Fibroblast of lung (primary cell): ENCODE data around the gene SLAMF1. TPM values are rescaled to one million over a fixed set of nuclear protein-coding genes. Genes with fewer than 3 reads are reported as not detected.

ENCODE experiments used
- DNase-seq, 2 donors: peaks; one replicate each; pipeline versions ENCODE4 v3.0.0 to v3.0.0-alpha.2; 2010; ENCODE audit warnings: low read depth in 2 of 2
- H2AFZ ChIP-seq: 2 replicates; pipeline ENCODE4 v1.5.1; 2012; ENCODE audit warnings: low read length, control low read depth, inconsistent platforms
- H3K27ac ChIP-seq: 2 replicates; pipeline ENCODE4 v1.5.1; 2011; ENCODE audit warnings: low read length, control low read depth; ENCODE audit not compliant: insufficient read depth
- H3K27me3 ChIP-seq: 2 replicates; pipeline ENCODE4 v1.5.1; 2011; ENCODE audit warnings: mild to moderate bottlenecking, low read length; ENCODE audit not compliant: control insufficient read depth, insufficient read depth
- H3K36me3 ChIP-seq: 2 replicates; pipeline ENCODE4 v1.5.1; 2011; ENCODE audit warnings: low read length; ENCODE audit not compliant: control insufficient read depth, insufficient read depth
- H3K4me1 ChIP-seq: 2 replicates; pipeline ENCODE4 v1.5.1; 2011; ENCODE audit warnings: low read length; ENCODE audit not compliant: control insufficient read depth, insufficient read depth; ENCODE audit errors: extremely low read depth
- H3K4me2 ChIP-seq: 2 replicates; pipeline ENCODE4 v1.5.1; 2011; ENCODE audit warnings: low read length, control low read depth; ENCODE audit not compliant: insufficient read depth; ENCODE audit errors: extremely low read depth
- H3K4me3 ChIP-seq, 4 experiments: fragments of 200-600 bp in 1 of 4; sonication (generic) in 1 of 4; replicated peaks in 1 of 4; 2 replicates each; pipeline ENCODE4 v1.5.1; 2011 to 2016; ENCODE audit warnings: low read length in 4 of 4, low read depth in 3 of 4, mild to moderate bottlenecking in 3 of 4, control low read depth in 2 of 4, inconsistent platforms in 1 of 4, mixed read lengths in 1 of 4; ENCODE audit not compliant: insufficient read depth in 1 of 4; ENCODE audit errors: control extremely low read depth in 1 of 4
- H3K79me2 ChIP-seq: 2 replicates; pipeline ENCODE4 v1.5.1; 2012; ENCODE audit warnings: mild to moderate bottlenecking, low read length, inconsistent platforms; ENCODE audit not compliant: control insufficient read depth, insufficient read depth
- H3K9ac ChIP-seq: 2 replicates; pipeline ENCODE4 v1.5.1; 2011; ENCODE audit warnings: mild to moderate bottlenecking, low read length, control low read depth; ENCODE audit not compliant: insufficient read depth
- H3K9me3 ChIP-seq: 2 replicates; pipeline ENCODE4 v1.5.1; 2012; ENCODE audit warnings: low read depth, low read length; ENCODE audit not compliant: control insufficient read depth, insufficient read depth
- H4K20me1 ChIP-seq: 2 replicates; pipeline ENCODE4 v1.5.1; 2011; ENCODE audit warnings: low read length; ENCODE audit not compliant: control insufficient read depth, insufficient read depth; ENCODE audit errors: extremely low read depth
- CTCF ChIP-seq, 2 donors: IDR thresholded peaks in 1 of 2; conservative IDR thresholded peaks in 1 of 2; 1 replicate in 1 of 2; 2 replicates in 1 of 2; pipeline ENCODE4 v1.5.1; 2011 to 2012; ENCODE audit warnings: low read length in 2 of 2, control low read depth in 1 of 2, inconsistent platforms in 1 of 2, low read depth in 1 of 2, mild to moderate bottlenecking in 1 of 2
- EZH2 ChIP-seq: IDR thresholded peaks from 2 replicates; pipeline ENCODE4 v1.5.1; 2012; ENCODE audit warnings: low read length, control low read depth, mild to moderate bottlenecking; ENCODE audit errors: missing control alignments
- polyA plus RNA-seq, 2 donors: library from polyadenylated mRNA; depleted of rRNA in 1 of 2; stranded (reverse) in 1 of 2; unstranded in 1 of 2; fragments of >200 nt; gene quantifications; 2 replicates each; pipeline ENCODE4 v1.2.1, GENCODE V29; 2011 to 2012; ENCODE audit warnings: missing spikeins in 1 of 2
- total RNA-seq: library from RNA; depleted of rRNA; stranded (reverse); fragments of >200 nt; gene quantifications from 2 replicates; pipeline ENCODE4 v1.2.1, GENCODE V29; 2014

SLAMF1 gene
- total and polyA plus RNA-seq, 2 donors (not counting 1 experiment from before 2014, with no cell fraction given) = not detected

GRCh38 chr1:160634543-160635491 is 12.0 kb downstream of the SLAMF1 start:
- no peak overlapping the region for H3K4me3 ChIP-seq
- no peak overlapping the region for H3K9ac ChIP-seq
- H3K4me2 ChIP-seq = no peak overlapping the region
- no peak overlapping the region for H3K27ac ChIP-seq
- H4K20me1 ChIP-seq = no peaks in the 10 kb centered on the region
- DNase-seq = no peak
- H3K9me3 ChIP-seq = no peaks in the 10 kb centered on the region
- no peak overlapping the region for H2AFZ ChIP-seq
- H3K79me2 ChIP-seq = no peaks in the 10 kb centered on the region
- H3K4me1 ChIP-seq = no peaks in the 10 kb centered on the region
- no peaks in the 10 kb centered on the region for H3K27me3 ChIP-seq
- H3K36me3 ChIP-seq = no peaks in the 10 kb centered on the region
- TF ChIP-seq EZH2 (no peak), CTCF (conservative IDR thresholded peaks at IDR 0.05 in 1 of 2, IDR thresholded peaks at IDR 0.05 in 1 of 2; ENCODE audit: low read depth in 1 of 2, low read length in 2 of 2) (no peak)

- Histone ChIP-seq H3K9me3 (no peaks in the 10 kb centered on the region), H3K27me3 (no peaks in the 10 kb centered on the region), H3K4me1 (no peaks in the 10 kb centered on the region), H4K20me1 (no peaks in the 10 kb centered on the region), H3K4me2 (no peak overlapping the region), H3K79me2 (no peaks in the 10 kb centered on the region), H2AFZ (no peak overlapping the region), H3K4me3 (no peak overlapping the region), H3K27ac (no peak overlapping the region), H3K9ac (no peak overlapping the region), H3K36me3 (no peaks in the 10 kb centered on the region)
- DNase-seq = no peak
- no peak for TF ChIP-seq CTCF (conservative IDR thresholded peaks at IDR 0.05 in 1 of 2, IDR thresholded peaks at IDR 0.05 in 1 of 2; ENCODE audit: low read depth in 1 of 2, low read length in 2 of 2)
- TF ChIP-seq EZH2 = no peak
Measured at GRCh38 chr1:160633330-160633903, 13.4 kb downstream of the SLAMF1 start.

GRCh38 chr1:160631983-160632625 is 14.7 kb downstream of the SLAMF1 start:
- TF ChIP-seq CTCF (conservative IDR thresholded peaks at IDR 0.05 in 1 of 2, IDR thresholded peaks at IDR 0.05 in 1 of 2; ENCODE audit: low read depth in 1 of 2, low read length in 2 of 2) (no peak), EZH2 (no peak)
- no peaks in the 10 kb centered on the region for H3K79me2 ChIP-seq
- no peak for DNase-seq
- no peak overlapping the region for H3K4me2 ChIP-seq
- no peaks in the 10 kb centered on the region for H3K4me1 ChIP-seq
- no peak overlapping the region for H2AFZ ChIP-seq
- no peaks in the 10 kb centered on the region for H3K27me3 ChIP-seq
- H4K20me1 ChIP-seq = no peaks in the 10 kb centered on the region
- no peak overlapping the region for H3K9ac ChIP-seq
- H3K27ac ChIP-seq = no peak overlapping the region
- no peaks in the 10 kb centered on the region for H3K9me3 ChIP-seq
- H3K36me3 ChIP-seq = no peaks in the 10 kb centered on the region
- H3K4me3 ChIP-seq = no peak overlapping the region
